Testis (tissue), 3 donors: ENCODE data around the gene SLC35G3. TPM values are rescaled to one million over a fixed set of nuclear protein-coding genes. Genes with fewer than 3 reads are reported as not detected.

ENCODE experiments used
- DNase-seq: peaks from one replicate; pipeline ENCODE4 v3.0.0-alpha.2; 2019
- H3K27ac ChIP-seq, 2 donors: fragments of 200-600 bp; sonication (generic); one replicate each; pipeline ENCODE4 v1.5.1; 2019
- H3K27me3 ChIP-seq: fragments of 200-600 bp; sonication (generic); one replicate; pipeline ENCODE4 v1.5.1; 2019
- H3K36me3 ChIP-seq: fragments of 200-600 bp; sonication (generic); one replicate; pipeline ENCODE4 v1.5.1; 2017; ENCODE audit warnings: low read depth; ENCODE audit errors: missing control alignments
- H3K4me1 ChIP-seq: fragments of 200-600 bp; sonication (generic); one replicate; pipeline ENCODE4 v1.5.1; 2019
- H3K4me3 ChIP-seq, 2 donors: fragments of 200-600 bp; sonication (generic); one replicate each; pipeline ENCODE4 v1.5.1; 2017 to 2019
- H3K9me3 ChIP-seq: fragments of 200-600 bp; sonication (generic); one replicate; pipeline ENCODE4 v1.5.1; 2017
- POLR2A ChIP-seq: fragments of 450-650 bp; IDR thresholded peaks from one replicate; pipeline ENCODE4 v1.6.1; 2017; ENCODE audit warnings: antibody characterized with exemption, mild to moderate bottlenecking, moderate library complexity
- WGBS, 2 donors: methylation state at CpG; one replicate each; pipeline ENCODE4 v1.1.5; 2018; 5-methylcytosine and 5-hydroxymethylcytosine counted together
- intact Hi-C: fragments of 100-400 bp; cut with DNase I; formaldehyde crosslinking; loops from one replicate; pipeline ENCODE4 v1.15.1; 2023; ENCODE audit warnings: low total_unique reads
- polyA plus RNA-seq: library from polyadenylated mRNA; stranded (reverse); fragments of 350-450 nt; fragmentation: Illumina TruSeq; extraction: RNeasy Lipid Tissue Mini Kit (QIAGEN cat#74804); gene quantifications from one replicate; pipeline ENCODE4 v1.2.3, GENCODE V29; 2014; ENCODE audit warnings: low read depth, low replicate concordance; ENCODE audit not compliant: insufficient read depth
- total RNA-seq, 2 donors: library from RNA; depleted of rRNA; stranded (reverse); fragments of >200 nt; gene quantifications; one replicate each; pipeline ENCODE4 v1.2.3, GENCODE V29; 2016
- TF ChIP-seq, protein P1 (sequence below), 3 experiments: fragments of 450-650 bp in 2 of 3; fragments of 200-600 bp in 1 of 3; sonication (generic) in 1 of 3; IDR thresholded peaks; one replicate each; pipeline ENCODE4 v1.5.1; 2016 to 2019; ENCODE audit warnings: antibody characterized with exemption in 3 of 3, mild to moderate bottlenecking in 2 of 3, moderate library complexity in 1 of 3

Gene SLC35G3
- total and polyA plus RNA-seq, 3 donors from 2014 or later, result 0.99 to 4.1 (median 2.7) TPM

DNA sequence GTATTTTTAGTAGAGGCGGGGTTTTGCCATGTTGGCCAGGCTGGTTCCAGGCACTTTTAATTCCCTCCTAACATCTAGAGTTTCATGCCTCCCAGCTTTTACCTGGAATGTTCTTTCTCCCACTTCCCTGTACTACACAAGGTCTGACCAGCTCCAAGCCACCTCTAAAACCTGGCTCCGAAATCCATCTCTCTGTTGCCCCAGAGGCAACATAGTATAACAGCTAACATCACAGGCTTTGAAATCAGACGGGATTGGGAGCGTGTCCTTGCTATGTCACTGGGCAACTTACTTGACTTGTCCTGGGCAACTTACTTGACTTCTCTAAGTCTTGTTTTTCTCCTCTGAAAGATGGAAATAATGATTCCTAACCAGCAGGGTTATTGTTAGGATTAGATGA is 31.4 kb downstream of the SLC35G3 start:
- Histone ChIP-seq H3K4me3 (no peak overlapping the region), H3K9me3 (no peaks in the 10 kb centered on the region), H3K27ac (no peak overlapping the region), H3K27me3 (no peaks in the 10 kb centered on the region), H3K4me1 (no peaks in the 10 kb centered on the region), H3K36me3 (no peaks in the 10 kb centered on the region)
- TF ChIP-seq, protein P1, sequence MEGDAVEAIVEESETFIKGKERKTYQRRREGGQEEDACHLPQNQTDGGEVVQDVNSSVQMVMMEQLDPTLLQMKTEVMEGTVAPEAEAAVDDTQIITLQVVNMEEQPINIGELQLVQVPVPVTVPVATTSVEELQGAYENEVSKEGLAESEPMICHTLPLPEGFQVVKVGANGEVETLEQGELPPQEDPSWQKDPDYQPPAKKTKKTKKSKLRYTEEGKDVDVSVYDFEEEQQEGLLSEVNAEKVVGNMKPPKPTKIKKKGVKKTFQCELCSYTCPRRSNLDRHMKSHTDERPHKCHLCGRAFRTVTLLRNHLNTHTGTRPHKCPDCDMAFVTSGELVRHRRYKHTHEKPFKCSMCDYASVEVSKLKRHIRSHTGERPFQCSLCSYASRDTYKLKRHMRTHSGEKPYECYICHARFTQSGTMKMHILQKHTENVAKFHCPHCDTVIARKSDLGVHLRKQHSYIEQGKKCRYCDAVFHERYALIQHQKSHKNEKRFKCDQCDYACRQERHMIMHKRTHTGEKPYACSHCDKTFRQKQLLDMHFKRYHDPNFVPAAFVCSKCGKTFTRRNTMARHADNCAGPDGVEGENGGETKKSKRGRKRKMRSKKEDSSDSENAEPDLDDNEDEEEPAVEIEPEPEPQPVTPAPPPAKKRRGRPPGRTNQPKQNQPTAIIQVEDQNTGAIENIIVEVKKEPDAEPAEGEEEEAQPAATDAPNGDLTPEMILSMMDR (IDR thresholded peaks at IDR 0.05), result no peak
- no peak for TF ChIP-seq POLR2A
- DNase-seq, result no peak
- 80 to 83% methylated on average over 4 of the region's 4 CpGs for WGBS, 2 donors
- intact Hi-C loops, result no loop called here

DNA sequence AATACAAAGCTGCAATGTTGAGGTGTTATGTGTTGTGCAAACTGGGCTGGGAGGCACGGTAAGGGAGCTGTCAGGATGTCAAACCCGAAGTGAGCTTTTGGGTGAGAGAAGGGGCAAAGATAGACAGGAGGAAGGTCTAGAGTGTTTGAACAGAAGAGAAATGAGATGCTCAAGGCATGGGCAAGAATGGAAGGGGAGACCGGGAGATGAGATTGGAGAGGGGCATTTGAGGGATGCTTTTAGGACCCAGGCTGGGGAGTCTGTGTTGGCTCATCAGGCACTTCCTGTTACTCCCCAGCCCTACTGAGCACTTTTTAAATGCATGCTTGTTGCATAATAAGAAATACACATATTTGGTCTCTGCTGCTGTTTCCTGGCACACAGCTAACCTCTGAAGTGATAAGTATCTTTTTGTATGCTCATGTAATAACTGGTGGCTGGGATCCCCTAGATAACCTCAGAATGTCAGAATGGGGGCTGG is 32.9 kb downstream of the SLC35G3 start:
- intact Hi-C loops, result no loop called here
- no peak for DNase-seq
- Histone ChIP-seq H3K36me3 (no peaks in the 10 kb centered on the region), H3K4me3 (no peak overlapping the region), H3K27me3 (no peaks in the 10 kb centered on the region), H3K27ac (no peak overlapping the region), H3K4me1 (no peaks in the 10 kb centered on the region), H3K9me3 (no peaks in the 10 kb centered on the region)
- TF ChIP-seq POLR2A, result no peak
- TF ChIP-seq, protein P1 (IDR thresholded peaks at IDR 0.05), result no peak
- WGBS, 2 donors, result 75 to 82% methylated on average over 3 of the region's 3 CpGs

DNA sequence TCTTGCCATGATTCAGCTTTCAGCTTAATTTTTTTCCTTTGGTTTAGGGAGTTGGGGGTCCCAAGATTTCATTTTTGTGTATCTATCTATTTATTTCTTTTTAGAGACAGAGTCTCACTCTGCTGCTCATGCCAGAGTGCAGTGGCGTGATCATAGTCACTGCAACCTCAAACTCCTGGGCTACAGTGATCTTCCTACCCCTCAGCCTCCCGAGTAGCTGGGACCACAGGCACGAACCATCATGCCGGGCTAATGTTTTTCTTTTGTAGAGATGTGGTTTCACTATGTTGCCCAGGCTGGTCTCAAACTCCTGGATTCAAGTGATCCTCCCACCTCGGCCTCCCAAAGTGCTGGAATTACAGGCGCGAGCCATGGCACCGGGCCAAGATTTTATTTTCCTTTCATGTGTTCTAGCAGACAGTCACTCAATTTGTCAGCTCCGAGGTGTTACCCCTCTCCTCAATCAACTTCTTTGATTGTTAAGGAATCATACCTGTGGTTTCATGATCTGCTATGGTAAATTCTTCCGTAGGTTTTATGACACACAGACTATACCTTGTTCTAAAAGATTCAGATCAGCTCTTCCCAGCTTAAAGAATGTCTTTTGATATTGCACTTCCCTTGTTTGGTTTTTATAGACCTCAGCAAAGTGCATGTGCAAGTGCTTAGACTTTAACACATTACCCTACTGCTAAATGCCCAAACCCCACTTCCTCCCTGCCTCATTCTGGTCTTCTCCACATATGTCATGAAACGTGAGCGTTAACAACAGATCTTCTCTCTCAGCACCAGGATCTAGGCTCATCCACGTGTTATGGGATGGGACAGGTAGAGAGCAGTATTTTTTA is 33.6 kb downstream of the SLC35G3 start:
- no peak overlapping the region for H3K27ac ChIP-seq
- no peaks in the 10 kb centered on the region for H3K27me3 ChIP-seq
- DNase-seq, result no peak
- H3K4me1 ChIP-seq, result no peaks in the 10 kb centered on the region
- WGBS, 2 donors, result 83 to 87% methylated on average over 13 of the region's 13 CpGs
- no peak overlapping the region for H3K4me3 ChIP-seq
- intact Hi-C loops, result no loop called here
- TF ChIP-seq, protein P1 (IDR thresholded peaks at IDR 0.05), result no peak
- no peak for TF ChIP-seq POLR2A
- no peaks in the 10 kb centered on the region for H3K9me3 ChIP-seq
- H3K36me3 ChIP-seq, result no peaks in the 10 kb centered on the region

DNA sequence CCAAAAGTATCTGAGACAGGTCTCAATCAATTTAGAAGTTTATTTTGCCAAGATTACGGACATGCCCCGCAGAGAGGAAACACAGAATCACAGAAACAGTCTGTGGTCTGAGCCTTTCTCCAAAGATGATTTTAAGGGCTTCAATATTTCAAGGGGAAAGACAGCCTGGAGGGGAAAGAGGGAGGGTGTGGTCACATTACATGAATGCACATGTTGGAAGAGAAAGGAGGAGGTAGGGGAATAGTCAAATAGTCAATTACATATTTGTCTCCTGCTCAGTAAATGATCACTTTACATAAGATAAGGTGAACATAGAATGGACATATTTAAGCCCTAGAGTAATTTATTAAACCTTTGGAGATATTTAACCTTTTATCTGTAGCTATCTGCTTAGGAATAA is 34.3 kb downstream of the SLC35G3 start:
- intact Hi-C loops, result no loop called here
- Histone ChIP-seq H3K36me3 (no peaks in the 10 kb centered on the region), H3K4me3 (no peak overlapping the region), H3K4me1 (no peaks in the 10 kb centered on the region), H3K27ac (no peak overlapping the region), H3K27me3 (no peaks in the 10 kb centered on the region), H3K9me3 (no peaks in the 10 kb centered on the region)
- no peak for DNase-seq
- TF ChIP-seq, protein P1 (IDR thresholded peaks at IDR 0.05), result no peak
- no peak for TF ChIP-seq POLR2A
- WGBS, 2 donors, result 89 to 91% methylated on average over 2 of the region's 2 CpGs

DNA sequence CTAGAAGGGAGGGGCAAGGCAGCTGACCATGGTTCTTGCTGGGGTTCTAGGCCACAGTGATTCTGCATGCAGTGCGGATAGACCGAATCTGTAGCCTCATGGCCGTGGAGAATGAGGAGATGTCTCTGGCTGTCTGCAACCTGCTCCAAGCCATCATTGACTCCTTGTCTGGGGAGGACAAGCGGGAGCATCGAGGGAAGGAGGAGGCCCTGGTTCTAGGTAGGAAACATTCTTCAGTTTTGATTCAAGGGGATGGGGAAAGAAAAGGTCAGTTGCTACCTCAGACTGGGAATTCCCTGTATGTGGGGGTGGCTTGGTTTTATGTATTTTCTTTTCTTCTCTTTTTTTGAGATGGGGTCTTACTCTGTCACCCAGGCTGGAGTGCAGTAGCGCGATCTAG is 38.9 kb downstream of the SLC35G3 start:
- no peak overlapping the region for H3K27ac ChIP-seq
- intact Hi-C loops, result no loop called here
- H3K27me3 ChIP-seq, result no peaks in the 10 kb centered on the region
- H3K9me3 ChIP-seq, result no peaks in the 10 kb centered on the region
- no peaks in the 10 kb centered on the region for H3K36me3 ChIP-seq
- no peak overlapping the region for H3K4me3 ChIP-seq
- no peak for TF ChIP-seq POLR2A
- TF ChIP-seq, protein P1 (IDR thresholded peaks at IDR 0.05), result no peak
- no peaks in the 10 kb centered on the region for H3K4me1 ChIP-seq
- 83 to 95% methylated on average over 7 of the region's 7 CpGs for WGBS, 2 donors
- no peak for DNase-seq
